ENCODE measurements around the gene GIGYF2.

GIGYF2 gene

DNA sequence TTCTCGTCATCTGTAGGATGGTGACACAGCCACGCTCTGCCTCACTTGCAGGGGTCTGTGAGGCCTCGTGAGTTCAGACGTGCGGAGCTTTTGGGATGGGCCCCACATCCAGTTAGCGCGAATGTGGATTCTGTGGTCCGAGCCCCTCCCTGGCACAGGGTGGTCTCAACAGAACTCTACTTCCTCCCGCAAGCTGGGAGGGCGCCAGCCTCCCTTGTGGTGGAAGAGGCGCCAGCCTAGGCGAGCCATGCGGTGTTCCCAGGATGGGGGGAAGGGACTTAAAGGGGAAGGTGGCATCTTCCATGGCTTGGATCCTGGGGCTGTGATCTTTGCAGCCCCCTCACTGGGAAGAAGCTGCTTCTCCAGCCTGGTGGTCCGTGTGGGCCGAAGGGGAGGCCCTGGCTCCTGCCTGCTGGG lies 174.3 kb downstream of the GIGYF2 start:
- no peak for DNase-seq

DNA sequence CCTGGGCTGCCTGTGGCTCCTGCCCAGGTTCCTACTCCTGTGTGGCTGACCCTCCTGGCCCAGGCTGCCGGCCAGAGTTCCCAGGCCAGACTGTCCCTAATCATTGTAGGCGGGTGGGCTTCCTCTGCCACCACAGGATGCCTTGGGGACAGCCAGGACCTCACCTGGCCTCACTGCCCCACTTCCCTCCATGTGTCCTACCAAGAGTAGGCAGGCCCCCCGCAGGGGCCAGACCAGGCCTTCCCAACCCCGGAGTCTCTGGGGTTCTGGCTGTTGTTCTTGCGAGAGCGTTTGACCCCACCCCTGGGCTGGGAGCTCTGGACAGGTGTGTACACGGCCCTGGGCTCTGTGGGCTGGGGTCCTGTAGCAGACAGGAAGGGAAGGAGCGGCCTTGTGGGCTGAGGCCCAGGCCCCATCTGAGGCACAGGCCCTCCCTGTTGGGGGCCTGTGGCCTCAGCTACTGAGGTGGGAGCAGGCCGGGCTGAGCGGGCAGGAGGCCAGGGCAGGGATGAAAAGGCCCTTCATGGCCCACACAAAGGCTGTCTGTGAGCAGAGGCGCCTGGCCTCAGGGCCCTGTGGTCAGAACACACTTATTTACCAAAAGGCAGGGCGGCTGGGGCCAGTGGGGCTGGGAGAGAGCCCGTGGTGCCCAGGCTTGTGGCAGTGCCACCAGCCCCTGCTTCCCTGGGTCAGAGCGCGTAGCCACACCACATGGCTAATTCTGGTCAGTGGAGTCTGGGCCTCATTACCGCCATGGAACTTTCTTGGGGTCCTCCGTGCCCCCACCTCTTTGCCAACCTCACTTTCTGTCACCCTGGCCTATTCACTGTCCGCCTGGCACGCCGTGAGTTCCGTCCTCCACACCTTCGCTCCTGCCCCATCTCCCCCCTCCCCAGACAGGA lies 175.0 kb downstream of the GIGYF2 start:
- no peak for DNase-seq

DNA sequence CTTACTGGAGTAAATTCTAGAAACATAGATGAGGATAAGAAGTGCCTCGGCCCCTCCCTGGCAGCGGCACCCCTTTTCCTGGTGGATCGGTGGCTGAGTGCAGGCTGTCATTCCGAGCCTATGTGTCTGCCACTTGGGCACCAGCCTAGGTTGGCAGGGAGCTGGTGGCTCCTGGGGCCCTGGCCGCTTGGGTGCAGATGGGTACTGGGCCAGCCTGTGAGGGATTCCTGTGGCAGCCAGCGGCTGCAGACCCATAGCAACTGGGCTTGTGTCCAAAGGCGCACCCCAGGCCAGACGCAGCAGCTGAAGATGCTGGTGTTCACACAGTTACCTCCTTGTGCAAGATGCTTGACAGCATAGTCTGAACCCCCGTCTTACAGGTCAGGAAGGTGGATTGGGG lies 175.7 kb downstream of the GIGYF2 start:
- no peak for DNase-seq

DNA sequence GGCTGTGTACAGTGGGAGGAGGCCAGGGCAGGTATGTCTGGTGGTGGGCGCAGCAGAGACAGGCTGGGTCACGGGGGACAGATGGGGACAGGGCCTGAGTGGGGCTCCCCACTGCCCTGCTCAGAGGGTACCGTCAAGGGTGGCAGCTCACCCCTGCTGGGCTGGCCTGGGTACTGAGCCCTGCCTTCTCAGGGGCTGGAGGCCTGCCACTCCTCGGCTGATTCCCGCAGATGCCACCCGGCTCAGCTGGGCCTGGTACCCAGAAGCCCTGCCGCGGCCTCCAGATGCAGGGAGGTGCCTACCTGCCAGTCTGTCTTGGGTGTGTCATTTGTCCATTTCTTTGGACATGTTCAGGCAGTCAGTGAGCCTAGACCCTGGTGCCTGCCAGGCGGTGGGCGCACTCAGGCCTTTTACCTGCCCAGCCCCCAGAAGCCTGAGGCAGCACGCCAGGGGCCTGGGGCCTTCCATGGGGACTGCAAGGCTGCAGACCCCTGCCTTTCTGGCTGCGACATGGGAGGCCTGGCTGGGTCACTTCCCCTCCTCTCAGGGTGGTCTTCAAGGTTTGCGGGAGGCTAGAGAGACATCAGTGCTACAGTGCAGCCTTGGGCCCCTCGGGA lies 176.3 kb downstream of the GIGYF2 start:
- DNase-seq, result no peak

DNA sequence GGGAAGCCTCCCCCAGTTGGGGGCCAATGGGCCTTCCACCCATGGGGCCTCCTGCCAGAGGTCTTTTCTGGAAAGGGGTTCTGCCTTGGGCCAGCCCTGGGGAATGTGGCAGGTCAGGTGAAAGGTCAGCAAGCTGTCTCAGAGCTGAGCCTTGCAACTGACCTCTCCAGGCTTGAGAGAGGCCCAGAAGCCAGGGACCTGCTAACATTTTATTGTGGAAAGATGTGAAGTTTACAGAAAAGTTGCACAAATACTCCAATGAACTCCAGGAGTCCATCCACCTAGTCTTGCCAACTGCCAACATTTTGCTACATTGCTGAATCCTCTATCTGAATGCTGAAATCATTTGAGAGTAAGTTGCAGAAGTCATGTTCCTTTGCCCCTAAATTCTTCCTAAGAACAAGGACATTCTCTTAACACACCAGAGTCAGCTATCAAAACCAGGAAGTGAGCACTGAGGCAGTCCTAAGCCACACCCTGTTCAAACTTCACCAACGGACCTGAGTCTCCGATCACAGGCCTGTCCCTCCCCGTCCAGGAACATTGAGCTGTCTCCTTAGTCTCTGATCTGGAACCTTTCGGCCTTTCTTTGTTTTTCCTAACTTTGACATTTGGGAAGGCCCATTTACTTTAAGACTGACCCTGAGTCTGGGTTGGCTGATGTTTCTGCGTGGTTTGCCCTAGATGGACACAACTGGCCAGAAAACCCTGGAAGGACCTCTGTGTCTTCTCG lies 176.9 kb downstream of the GIGYF2 start:
- no peak for DNase-seq

DNA sequence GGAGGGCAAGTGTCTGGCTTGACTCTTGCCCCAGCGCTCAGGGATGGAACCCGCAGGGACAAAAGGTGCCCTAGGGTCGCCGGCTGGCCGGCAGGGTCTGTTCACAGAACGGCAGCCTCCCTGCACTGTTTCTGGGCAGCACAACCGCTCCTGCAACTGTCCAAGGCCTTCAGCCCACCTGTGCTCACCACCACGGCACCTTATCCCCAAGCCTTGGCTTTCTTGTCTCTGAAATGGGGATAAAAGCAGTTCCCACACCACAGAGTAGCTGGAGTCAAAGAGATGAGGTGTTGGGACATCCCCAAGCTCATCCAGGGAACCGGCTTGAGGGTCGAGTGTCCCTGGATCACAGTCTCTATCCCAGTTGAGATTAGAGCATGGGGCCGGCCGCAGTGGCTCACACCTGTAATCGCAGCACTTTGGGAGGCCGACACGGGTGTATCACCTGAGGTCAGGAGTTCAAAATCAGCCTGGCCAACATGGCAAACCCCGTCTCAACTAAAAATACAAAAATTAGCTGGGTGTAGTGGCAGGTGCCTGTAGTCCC lies 177.6 kb downstream of the GIGYF2 start:
- DNase-seq, result no peak

DNA sequence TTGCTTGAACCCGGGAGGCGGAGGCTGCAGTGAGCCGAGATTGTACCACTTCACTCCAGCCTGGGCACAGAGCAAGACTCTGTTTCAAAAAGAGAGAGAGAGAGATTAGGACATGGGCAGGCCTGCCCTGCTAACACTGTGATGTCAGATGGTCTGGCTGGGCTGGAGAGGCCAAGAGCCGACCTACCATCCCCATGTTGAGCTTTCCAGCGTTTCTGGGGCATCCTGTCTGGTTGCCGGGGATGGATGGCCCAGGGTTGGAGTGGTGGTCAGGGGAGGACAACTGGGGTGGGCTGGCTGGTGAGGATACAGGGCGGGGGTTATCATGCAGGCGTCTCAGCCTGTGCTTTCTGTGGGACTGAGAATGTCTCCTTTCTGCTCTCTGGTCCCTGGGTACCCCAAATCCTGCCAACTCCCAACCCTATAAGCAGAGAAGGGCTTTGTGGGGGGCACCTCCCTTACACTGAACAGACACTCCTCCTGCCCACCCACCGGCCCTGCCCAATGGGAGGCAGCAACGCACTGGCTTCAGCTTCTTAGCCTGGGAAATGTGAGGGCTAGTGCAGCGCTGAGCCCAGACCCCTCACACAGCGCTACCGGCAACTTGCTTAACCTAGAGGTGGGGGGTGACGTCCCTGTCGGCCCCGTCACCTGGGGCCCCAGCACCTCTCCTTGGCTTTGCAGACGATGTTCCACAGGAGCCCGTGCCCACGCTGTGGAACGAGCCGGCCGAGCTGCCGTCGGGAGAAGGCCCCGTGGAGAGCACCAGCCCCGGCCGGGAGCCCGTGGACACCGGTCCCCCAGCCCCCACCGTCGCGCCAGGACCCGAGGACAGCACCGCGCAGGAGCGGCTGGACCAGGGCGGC lies 178.4 kb downstream of the GIGYF2 start:
- DNase-seq, result peak in 1 of 2 experiments; percentile 32

DNA sequence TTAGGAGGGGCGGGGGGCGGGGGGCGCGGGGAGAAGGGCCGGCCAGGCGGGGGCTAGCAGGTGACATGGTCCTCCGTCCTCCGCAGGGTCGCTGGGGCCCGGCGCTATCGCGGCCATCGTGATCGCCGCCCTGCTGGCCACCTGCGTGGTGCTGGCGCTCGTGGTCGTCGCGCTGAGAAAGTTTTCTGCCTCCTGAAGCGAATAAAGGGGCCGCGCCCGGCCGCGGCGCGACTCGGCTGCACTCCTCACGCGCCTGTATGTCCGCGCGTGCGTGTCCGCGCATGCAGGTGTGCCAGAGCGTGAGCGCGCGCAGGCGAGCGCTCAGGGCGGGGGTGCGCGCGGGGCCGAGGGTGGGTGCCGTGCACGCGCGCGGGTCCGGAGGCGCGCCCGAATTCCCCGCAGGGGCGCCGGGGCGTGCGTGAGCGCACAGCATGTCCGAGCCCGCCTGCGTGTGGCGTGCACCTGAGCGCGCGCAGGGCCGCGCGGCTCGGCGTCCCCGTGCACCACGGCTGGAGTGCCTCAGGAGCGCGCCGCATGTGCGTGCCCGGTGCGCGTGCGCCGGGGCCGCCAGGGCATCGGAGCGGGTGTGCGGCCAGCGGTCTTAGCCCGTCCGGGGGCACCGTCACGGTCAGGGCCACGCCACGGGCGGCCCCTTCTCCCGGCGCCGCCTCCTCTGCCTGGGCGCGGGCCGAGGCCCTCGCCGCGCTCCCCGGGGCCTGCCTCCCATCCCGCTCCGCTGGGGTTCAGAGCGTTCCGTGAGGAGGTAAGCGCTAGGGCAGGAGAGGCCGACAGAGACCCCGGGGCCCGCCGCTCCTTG lies 179.2 kb downstream of the GIGYF2 start:
- DNase-seq, result peak; percentile 51 to 63

DNA sequence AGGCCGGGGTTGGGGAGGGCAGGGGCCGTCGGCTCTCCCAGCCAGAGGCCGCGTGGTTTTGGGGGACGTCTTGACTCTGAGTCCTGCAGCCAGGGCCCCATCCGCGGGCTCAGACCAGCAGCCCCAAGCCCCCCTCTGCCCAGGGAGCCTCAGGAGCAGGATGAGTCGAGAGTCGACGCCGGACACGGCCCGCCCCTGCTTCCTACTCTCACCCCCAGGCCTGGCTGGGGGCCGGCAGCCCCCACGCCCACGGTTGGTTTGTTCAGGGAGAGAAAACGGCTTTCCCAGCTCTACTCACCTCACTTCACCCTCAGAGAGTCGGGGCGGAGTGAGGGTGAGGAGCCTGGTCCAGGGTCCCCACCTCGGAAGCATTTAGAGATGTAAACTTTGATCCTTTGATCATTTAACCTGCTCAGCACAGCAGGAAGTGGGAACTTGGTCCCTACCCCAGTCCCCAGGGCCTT lies 179.9 kb downstream of the GIGYF2 start:
- DNase-seq, result no peak

DNA sequence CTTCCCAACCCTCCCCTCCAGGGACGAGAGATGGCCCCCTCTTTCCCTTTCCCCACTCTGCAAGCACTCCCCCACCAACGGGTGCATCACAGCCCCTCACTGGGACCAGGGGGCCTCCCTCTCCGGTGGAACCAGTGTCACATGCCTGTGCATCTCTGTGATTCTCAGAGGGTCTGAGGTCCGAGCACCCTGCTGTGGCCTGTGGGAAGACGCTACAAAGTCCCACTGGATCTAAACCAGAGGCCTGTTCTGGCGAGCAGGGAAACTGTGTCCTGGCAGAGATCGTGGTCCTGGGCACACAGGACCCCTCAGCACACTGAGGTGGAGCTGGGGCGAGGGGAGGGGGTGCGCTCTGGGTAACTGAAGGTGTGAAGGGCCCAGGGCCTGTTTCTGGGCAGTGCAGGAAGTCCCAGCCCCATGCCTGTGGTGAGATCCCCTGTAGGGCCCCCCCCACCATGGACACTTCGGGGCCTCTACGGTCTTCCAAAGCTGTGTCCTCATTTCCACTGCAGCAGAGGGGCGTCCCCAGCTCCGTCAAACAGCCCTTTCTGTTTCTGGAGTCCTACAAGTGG lies 180.9 kb downstream of the GIGYF2 start:
- no peak for DNase-seq

DNA sequence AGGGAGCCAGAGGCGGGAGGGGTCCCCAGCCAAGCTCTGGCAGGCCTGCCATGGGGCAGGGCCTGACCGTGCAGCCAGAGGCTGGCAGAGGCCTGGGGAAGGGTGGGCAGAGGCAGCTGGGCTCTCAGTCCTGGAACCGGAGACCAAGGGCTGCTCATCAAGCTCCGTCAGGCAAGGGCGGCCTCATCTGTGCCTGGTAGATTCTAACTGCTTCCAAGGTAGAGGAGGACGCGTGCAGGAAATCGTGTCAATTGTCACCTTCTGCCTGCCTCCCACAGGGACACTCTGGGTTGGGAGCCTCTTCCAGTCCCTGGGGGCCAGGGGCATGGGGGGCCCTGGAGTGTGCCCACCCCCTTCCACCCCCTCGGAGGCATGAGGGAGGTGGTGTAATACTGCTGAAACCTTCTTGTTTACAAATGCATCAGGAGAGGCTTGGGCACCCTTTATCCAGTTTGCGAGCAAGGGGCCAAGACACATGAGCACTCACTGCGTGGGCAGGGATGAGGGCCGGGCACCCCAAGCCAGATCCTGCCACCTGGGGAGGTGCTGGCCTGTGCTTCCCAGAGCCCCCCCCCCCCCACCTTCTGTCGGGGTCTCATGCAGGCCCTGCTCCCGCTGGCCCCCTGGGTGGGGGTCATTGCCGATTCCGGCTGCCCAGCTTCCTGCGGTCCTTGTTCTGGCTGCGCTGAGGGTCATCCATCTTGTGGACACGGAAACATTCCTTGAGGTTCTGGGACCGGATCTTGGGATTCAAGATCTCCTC lies 181.9 kb downstream of the GIGYF2 start:
- DNase-seq, result no peak

DNA sequence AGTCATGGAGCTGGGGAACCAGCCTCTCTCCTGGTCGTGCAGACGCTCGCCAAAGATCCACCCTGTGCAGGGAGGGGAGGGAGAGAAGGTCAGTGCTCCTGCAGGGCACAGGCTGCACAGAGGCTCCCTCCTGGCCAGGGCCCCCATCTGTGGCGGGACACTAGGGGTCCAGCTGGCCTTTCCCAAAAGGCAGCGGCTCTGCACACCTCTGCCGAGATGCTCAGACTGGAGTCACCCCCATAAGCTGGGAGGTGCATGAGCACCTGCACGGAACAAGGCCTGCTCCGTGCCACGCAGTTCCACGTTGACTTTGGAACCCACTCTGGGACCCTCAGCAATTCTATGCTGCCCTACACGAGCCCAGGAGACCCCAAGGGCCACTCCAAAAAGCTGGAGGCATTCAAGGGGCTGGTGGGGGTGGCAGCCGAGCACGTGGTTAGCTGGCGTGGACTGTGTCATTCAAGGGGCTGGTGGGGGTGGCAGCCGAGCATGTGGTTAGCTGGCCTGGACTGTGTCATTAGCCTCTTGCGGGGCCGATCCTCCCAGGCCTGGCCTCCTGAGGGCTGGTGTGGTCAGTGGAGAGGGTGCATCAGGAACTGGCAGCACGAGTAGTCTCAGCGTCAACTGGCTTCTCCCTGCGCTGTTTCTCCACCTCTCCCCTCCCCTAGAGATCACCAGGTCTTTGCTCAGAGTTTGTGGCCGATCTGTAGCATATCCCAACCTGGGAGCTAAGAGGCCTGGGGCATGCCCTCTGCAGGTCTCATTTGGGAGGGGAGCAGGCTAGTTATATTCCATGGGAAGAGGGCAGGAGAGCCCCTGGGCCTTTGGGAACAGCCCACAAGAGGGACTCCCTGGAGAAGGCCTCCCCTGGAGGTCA lies 182.7 kb downstream of the GIGYF2 start:
- no peak for DNase-seq

DNA sequence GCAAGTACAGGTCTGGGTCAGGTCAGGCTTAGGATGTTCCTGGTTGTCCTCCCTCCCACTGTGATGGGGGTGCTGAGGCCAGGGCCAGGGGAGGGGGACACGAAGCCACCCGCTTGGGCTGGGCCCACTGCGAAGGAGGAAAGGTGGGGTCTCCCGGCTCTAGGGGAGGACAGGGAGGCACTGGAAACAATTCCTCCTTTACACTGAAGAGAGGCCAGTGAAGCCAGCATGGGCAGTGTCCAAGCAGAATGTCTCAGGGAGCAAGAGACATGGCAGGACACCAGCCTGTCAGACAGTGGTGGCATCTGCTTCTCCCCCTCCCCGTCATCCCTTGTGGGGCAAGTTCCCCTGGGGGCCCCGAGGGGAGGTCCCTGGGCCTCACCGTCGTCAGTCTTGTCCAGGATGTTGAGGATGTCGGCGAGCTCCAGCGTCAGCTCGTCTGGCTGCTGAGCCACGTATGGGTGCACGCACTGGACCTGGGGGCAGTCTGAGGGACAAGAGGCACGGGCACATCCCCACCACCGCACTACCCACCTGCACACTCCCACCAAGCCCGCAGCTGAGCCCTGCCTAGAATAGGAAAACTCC lies 183.7 kb downstream of the GIGYF2 start:
- DNase-seq, result no peak

DNA sequence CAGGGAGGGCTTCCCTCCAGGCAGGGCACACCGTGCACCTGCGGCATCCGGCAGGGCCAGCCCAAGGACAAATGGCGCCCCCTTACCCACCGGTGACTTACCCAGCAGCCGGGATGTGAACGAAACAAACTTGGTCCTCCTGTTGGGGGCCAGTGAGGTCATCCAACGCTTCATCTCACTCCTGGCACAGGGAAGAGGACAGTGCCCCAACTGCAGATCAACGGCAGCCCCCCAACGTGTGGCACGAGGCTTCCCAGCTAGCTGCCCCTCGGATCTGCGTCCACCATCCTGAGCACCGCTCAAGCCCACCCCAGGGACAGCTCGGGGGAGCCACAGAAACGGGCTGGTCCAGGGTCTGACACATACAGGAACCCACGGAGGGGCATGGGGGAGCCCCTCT lies 185.0 kb downstream of the GIGYF2 start:
- DNase-seq, result no peak

DNA sequence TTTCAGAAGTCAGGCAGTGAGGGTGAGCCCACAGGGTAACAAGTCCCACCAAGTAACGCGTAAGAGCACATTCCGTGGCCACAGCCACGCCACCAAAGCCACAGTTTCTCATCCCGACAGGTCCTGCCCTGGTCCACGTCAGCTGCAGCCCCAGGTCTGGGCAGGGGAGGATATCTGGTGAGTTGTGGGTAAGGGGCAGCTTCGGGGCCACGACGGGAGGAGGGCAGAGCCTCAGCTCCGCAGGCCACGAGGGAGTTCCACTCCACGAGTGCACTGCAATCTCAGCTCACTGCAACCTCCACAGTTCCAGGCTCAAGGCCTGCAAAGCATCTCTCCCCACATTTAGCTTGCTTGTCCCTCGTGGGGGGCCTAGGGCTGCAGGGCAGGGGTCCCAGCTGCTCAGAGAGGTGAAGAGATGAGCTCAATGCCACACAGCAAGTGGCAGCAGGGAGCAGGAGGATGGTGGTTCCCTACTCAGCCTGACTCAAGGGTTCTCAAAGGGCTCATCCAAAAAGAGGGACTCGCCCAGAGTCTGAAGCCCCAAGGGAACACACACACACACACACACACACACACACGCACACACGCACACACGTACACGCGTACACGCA lies 185.5 kb downstream of the GIGYF2 start:
- no peak for DNase-seq

DNA sequence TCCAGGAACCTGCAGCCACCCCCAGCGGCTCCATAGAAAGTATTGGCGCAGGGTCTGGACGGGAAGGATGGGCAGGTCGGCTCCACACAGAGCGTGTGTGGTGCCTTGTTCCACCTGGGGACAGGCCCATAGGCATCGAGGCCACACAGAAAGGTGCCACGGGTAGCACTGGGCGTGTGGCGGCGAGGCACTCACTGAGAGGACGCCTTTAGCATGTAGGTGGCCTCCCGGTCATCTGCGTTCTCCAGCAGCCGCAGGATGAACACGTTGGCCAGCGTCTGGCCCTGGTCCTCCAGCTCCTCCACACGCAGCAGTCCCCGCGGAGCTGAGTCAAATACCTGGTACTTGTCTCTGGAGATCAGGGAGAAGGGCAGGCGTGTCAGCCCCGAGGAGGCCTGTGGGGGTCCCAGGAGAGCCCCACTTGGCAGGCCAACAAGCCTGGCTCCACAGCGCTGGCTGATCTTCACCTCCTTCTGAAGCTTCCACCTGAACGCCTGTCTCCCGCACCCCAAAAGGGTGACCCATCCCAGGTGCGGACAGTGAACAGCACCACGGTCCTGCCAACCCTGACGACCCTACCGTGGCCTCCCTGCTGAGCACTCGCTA lies 186.1 kb downstream of the GIGYF2 start:
- no peak for DNase-seq

DNA sequence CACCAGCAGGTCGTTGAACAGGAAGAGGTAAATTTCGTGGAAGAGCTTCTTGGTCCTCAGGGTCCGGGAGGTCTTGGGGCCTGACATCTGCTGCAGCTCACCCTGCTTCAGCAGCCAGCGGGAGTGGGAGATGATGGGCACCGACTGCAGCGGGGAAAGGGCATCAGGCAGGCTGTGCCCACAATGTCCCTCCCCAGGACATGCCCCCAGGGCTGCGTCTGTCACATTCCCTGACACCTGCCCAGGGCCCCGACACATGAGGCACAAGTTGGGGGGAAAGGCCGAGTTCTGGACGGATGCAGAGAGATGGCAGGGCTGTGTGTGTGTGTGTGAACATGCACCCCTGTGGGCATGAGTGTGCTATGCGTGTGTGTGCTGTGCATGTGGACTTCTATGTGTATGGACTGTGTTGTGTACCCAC lies 186.9 kb downstream of the GIGYF2 start:
- no peak for DNase-seq
